Pancreas (tissue), 10 donors: ENCODE data around the gene PTGR2. TPM values are rescaled to one million over a fixed set of nuclear protein-coding genes. Genes with fewer than 3 reads are reported as not detected.
"Not testable (repeated sequence)": the region's sequence is repeated elsewhere in the genome, so short reads cannot be mapped to it uniquely, and the experiment has no call there.

Source experiments
- ATAC-seq, 4 donors: fragments of 200-7000 bp; cut with Tn5 transposase; one replicate each; pipeline versions ENCODE4 v1.8.0 to v1.9.1; 2020; ENCODE audit warnings: mild to moderate bottlenecking in 4 of 4, moderate library complexity in 4 of 4
- DNase-seq, 6 donors: peaks; one replicate each; pipeline ENCODE4 v3.0.0-alpha.2; 2020
- FAIRE-seq: peaks from 2 replicates; lab custom pipeline; 2012; peaks lifted over from hg19 to GRCh38; lab: Jason Lieb, UNC
- H3K27ac ChIP-seq, 4 donors: fragments of 200-600 bp; sonication (generic); 1 replicate in 3 of 4; 2 replicates in 1 of 4; pipeline versions ENCODE4 v1.5.0 to v1.8.0; 2020
- H3K27me3 ChIP-seq, 4 donors: fragments of 200-600 bp; one replicate each; pipeline ENCODE4 v1.8.0; 2021
- H3K36me3 ChIP-seq, 3 donors: fragments of 200-600 bp; sonication (generic) in 1 of 3; one replicate each; pipeline versions ENCODE4 v1.5.0 to v1.8.0; 2020 to 2021
- H3K4me1 ChIP-seq, 3 donors: fragments of 200-600 bp; one replicate each; pipeline ENCODE4 v1.8.0; 2021
- H3K4me3 ChIP-seq, 4 donors: fragments of 200-600 bp; sonication (generic) in 2 of 4; one replicate each; pipeline versions ENCODE4 v1.5.0 to v1.8.0; 2020 to 2021
- H3K9me3 ChIP-seq, 4 donors: fragments of 200-600 bp; one replicate each; pipeline ENCODE4 v1.8.0; 2021
- WGBS, 2 donors: extraction: QIAGEN DNeasy Blood & Tissue Kit; methylation state at CpG; one replicate each; pipeline ENCODE4 v1.1.7; 2013; 5-methylcytosine and 5-hydroxymethylcytosine counted together
- intact Hi-C, 3 donors: fragments of 100-400 bp; cut with DNase I; formaldehyde crosslinking; loops; one replicate each; pipeline versions ENCODE4 v1.11.1 to v1.14.2; 2022
- polyA plus RNA-seq, 2 donors: library from polyadenylated mRNA; stranded (reverse); fragments of 200-250 nt; gene quantifications; one replicate each; pipeline ENCODE4 v1.2.3, GENCODE V29; 2013
- total RNA-seq, 6 donors: library from RNA; stranded (reverse); fragmentation: NEBNext Ultra II Directional in 4 of 6; extraction: Animal tissue kit (Norgen Biotek cat#: 25700) in 4 of 6; gene quantifications; one replicate each; pipeline versions ENCODE4 v1.2.1 to v1.2.4, GENCODE V29; 2021 to 2023
- TF ChIP-seq, protein P1 (sequence below), 4 donors: fragments of 200-600 bp; sonication (generic) in 3 of 4; IDR thresholded peaks; one replicate each; pipeline versions ENCODE4 v1.5.0 to v1.8.0; 2021; ENCODE audit warnings: antibody characterized with exemption in 4 of 4
- donor health status: healthy with polysubstance abuse.
- donor health status: DM: no; HTN: no; CAD: no; lungs with moderate emphysema.
- donor health status: DM: no; HTN: no; CAD: no.
- donor health status: control.
- donor health status: control.
- donor health status: Bipolar disorder and iron deficiency.
- donor health status: DM: yes; HTN: yes; CAD: no.
- donor health status: DM: no; HTN: no; CAD: no.
- donor health status: DM: no; HTN: no; CAD: no.
- donor health status: DM: yes; HTN: yes; CAD: no.

The PTGR2 gene
- total and polyA plus RNA-seq, 8 donors, result 3.5 to 7.2 (median 5.2) TPM

DNA sequence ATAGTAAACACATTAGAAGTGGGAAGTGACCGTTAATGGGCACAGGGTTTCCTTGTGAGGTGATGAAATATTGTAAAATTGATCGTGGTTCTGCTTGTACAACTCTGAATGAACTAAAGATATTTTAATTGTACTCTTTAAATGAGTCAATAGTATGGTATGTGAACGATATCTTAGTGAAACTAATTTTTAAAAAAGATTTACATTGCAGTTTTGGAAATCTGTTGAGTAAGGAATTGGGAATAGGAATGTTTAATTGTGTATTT, 36.8 kb downstream of the PTGR2 start:
- H3K4me3 ChIP-seq, result peak overlapping the region in 1 of 4 donors; percentile 96
- DNase-seq, result no peak
- no peaks in the 10 kb centered on the region for H3K27me3 ChIP-seq
- 18 to 30% methylated on average over 3 of the region's 3 CpGs for WGBS, 2 donors
- FAIRE-seq, result no peak
- TF ChIP-seq, protein P1, sequence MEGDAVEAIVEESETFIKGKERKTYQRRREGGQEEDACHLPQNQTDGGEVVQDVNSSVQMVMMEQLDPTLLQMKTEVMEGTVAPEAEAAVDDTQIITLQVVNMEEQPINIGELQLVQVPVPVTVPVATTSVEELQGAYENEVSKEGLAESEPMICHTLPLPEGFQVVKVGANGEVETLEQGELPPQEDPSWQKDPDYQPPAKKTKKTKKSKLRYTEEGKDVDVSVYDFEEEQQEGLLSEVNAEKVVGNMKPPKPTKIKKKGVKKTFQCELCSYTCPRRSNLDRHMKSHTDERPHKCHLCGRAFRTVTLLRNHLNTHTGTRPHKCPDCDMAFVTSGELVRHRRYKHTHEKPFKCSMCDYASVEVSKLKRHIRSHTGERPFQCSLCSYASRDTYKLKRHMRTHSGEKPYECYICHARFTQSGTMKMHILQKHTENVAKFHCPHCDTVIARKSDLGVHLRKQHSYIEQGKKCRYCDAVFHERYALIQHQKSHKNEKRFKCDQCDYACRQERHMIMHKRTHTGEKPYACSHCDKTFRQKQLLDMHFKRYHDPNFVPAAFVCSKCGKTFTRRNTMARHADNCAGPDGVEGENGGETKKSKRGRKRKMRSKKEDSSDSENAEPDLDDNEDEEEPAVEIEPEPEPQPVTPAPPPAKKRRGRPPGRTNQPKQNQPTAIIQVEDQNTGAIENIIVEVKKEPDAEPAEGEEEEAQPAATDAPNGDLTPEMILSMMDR (IDR thresholded peaks at IDR 0.05), result no peak
- ATAC-seq, result no peak
- H3K9me3 ChIP-seq, result no peaks in the 10 kb centered on the region
- intact Hi-C loops, result no loop called here
- H3K36me3 ChIP-seq, result no peaks in the 10 kb centered on the region
- H3K4me1 ChIP-seq, result peaks cover 3 to 19% (median 9%) of the 10 kb centered on the region in 3 donors
- H3K27ac ChIP-seq, result no peak overlapping the region

DNA sequence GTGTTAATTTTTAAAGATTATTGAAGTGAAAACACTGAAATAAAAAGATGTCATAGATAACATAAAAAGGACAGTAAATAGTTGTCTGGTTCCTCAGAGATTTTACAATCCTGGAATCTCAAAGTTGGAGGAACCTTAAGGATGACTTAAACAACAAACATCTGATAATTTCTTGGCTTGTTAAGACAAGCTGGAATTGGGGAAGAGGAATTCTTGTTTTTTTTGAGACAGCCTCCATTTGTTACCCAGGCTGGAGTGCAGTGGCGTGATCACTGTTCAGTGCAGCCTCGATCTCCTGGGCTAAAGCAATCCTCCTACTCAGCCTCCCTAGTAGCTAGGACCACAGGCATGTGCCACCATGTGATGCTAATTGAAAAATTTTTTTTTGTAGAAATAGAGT, 37.3 kb downstream of the PTGR2 start:
- FAIRE-seq (no peak), ATAC-seq (no peak), DNase-seq (no peak)
- intact Hi-C loops, result no loop called here
- WGBS, 2 donors, result 86 to 96% methylated on average over 2 of the region's 2 CpGs
- Histone ChIP-seq H3K4me3 (no peak overlapping the region), H3K27ac (no peak overlapping the region), H3K9me3 (no peaks in the 10 kb centered on the region), H3K4me1 (peaks cover 3 to 19% (median 9%) of the 10 kb centered on the region in 3 donors), H3K36me3 (no peaks in the 10 kb centered on the region), H3K27me3 (no peaks in the 10 kb centered on the region)
- TF ChIP-seq, protein P1 (IDR thresholded peaks at IDR 0.05), result no peak

DNA sequence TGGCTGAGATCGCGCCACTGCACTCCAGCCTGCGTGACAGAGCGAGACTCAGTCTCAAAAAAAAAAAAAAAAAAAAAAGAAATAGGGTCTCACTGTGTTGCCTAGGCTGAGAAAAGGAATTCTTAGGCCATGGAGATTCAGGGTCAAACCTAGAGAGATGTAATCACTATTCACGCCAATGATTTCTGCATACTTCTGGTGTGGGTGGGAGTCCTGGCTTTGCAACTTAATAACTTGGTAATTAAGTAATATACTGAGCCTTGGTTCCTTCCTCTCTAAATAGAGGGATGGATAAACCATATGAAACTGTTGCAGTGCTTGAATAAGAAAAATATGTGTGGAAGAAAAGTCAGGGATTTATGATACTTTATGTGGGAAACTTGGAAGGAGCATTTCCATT, 37.7 kb downstream of the PTGR2 start:
- no peaks in the 10 kb centered on the region for H3K9me3 ChIP-seq
- intact Hi-C loops, result no loop called here
- peaks cover 3 to 19% (median 9%) of the 10 kb centered on the region in 3 donors for H3K4me1 ChIP-seq
- no peak for FAIRE-seq
- H3K27me3 ChIP-seq, result no peaks in the 10 kb centered on the region
- no peak for ATAC-seq
- H3K27ac ChIP-seq, result no peak overlapping the region
- H3K36me3 ChIP-seq, result peaks cover 0 to 4% (median under 1%) of the 10 kb centered on the region in 3 donors
- no peak overlapping the region for H3K4me3 ChIP-seq
- TF ChIP-seq, protein P1 (IDR thresholded peaks at IDR 0.05), result no peak
- no peak for DNase-seq
- 82 to 85% methylated on average over 5 of the region's 5 CpGs for WGBS, 2 donors

DNA sequence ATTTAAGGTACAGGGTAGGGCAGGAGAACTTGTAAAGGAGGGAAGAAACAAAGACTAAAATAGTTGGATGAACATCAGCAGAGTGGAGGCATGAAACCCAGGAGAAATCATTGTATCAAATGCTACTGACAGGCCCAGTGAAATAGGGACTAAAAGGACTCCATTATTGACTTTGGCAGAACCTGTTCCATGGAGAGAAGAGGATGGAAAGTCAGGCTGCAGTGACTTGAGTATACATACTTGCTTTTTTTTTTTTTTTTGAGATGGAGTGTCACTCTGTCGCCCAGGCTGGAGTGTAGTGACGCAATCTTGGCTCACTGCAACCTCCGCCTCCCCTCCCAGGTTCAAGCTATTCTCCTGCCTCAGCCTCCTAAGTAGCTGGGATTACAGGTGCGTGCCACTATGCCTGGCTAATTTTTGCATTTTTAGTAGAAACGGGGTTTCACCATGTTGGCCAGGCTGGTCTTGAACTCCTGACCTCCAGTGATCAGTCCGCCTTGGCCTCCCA, 42.6 kb downstream of the PTGR2 start:
- H3K27me3 ChIP-seq, H3K27ac ChIP-seq, FAIRE-seq, DNase-seq, intact Hi-C loops, H3K4me3 ChIP-seq, ATAC-seq, H3K9me3 ChIP-seq, H3K4me1 ChIP-seq: not testable (repeated sequence)
- H3K36me3 ChIP-seq, result peaks cover 0 to 46% (median 31%) of the 10 kb centered on the region in 3 donors
- 87 to 92% methylated on average over 6 of the region's 6 CpGs for WGBS, 2 donors

DNA sequence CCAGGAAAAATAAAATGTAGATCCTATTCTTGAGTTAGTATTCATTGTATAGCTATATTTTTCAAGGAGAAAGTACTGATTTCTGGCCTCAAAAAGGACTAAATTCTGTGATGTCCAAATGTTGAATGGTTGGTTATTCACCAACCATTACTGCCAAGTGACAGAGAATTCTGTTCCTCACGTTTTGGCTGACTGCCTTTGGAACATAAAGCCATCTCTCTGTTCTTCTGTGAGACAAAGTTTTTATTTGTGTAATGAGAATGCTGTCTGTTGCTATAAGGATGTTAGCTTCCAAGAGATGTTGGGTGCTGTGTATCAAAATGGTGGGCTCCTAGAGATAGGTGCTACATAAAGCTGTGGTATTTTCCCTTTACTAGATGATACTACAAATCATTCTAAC, 44.3 kb downstream of the PTGR2 start:
- DNase-seq, result no peak
- TF ChIP-seq, protein P1 (IDR thresholded peaks at IDR 0.05), result no peak
- H3K27ac ChIP-seq, result no peak overlapping the region
- no peaks in the 10 kb centered on the region for H3K4me1 ChIP-seq
- H3K9me3 ChIP-seq, result no peaks in the 10 kb centered on the region
- no peak for ATAC-seq
- no peak overlapping the region for H3K4me3 ChIP-seq
- intact Hi-C loops, result no loop called here
- no peak for FAIRE-seq
- 51 to 64% methylated on average over 1 of the region's 1 CpG for WGBS, 2 donors
- no peaks in the 10 kb centered on the region for H3K27me3 ChIP-seq
- H3K36me3 ChIP-seq, result peaks cover 0 to 57% (median 31%) of the 10 kb centered on the region in 3 donors
